ENCODE measurements around the gene MOG. TPM values are rescaled to one million over a fixed set of nuclear protein-coding genes. Genes with fewer than 3 reads are reported as not detected.

The MOG gene
- polyA plus RNA-seq, 2 of the 4 experiments (the other 2 are of a cell fraction), result not detected

DNA sequence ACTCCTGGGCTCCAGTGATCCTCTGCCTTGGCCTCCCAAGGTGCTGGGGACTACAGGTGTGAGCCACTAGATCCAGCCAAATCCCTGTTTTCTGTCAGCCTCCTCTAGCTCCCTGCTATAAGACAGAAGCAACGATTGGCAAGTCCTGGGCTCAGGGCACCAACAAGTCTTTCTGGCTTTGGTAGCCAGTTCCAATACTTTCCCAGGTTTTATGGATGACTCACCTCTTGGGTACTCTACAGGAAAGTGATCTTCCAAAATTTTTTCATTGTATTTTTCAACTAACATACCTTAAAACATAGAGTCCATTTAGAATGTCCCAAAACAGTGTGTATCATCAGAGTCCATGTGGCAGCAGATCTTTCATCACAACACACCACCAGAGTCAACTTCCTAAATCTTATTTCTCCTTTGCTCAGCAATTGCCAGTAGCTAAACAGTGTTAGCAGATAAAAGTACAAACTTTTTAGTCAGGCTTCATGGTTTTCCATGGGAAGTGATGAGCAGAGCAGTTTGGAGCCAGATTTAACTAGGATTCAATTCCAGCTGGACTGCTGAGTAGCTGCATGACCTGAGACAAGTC lies 37.2 kb upstream of the MOG start:
- no peak overlapping the region for H3K4me3 ChIP-seq
- H3K4me1 ChIP-seq, result no peaks in the 10 kb centered on the region
- ChIA-PET POLR2A (no interaction called here), CTCF (interaction anchor here (1.3 kb wide), 2 partner anchors 34 to 782 kb away, joined by 3 read pairs; no protein-coding TSS in a partner anchor)
- DNase-seq (ENCODE audit: low read depth in 1 of 2, low spot score in 1 of 2), result no peak
- FAIRE-seq, result no peak
- TF ChIP-seq FOSL2 (IDR thresholded peaks at IDR 0.05), result no peak
- 0 out of 2 replicates have a peak, but pooled peaks have one; percentile 11 for TF ChIP-seq FOSL2 (CRISPR knock-in tag; IDR thresholded peaks at IDR 0.05)
- no peak for TF ChIP-seq RNF2 (IDR thresholded peaks at IDR 0.05; ENCODE audit: borderline replicate concordance, low read depth)
- no peak overlapping the region for H3K4me2 ChIP-seq
- WGBS (ENCODE audit: missing lambda C conversion rate), result 92% methylated on average over 1 of the region's 1 CpG
- H3K9me3 ChIP-seq, result no peaks in the 10 kb centered on the region
- no peak for ATAC-seq
- no peak overlapping the region for H3K27ac ChIP-seq

DNA sequence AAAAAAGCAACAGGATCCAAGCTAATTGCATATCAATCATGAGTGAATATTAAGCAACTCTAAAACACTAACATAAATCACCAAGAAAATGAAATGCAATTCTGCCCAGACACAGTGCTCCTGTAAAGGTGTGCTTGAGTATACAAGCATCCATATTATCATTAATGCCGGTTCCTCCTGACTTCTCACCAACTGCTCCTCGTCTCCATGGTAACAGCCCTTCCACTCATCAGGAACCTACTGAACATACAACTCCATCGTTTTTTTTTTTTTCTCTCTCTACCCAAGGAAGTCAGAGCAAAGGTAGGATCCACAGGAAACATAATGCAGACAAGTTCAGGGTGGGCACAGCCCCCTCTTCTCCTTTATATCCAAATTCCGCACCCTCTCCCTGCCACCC lies 36.3 kb upstream of the MOG start:
- H3K27ac ChIP-seq, result no peak overlapping the region
- ChIA-PET CTCF (interaction anchor here (1.3 kb wide), 2 partner anchors 33 to 783 kb away, joined by 3 read pairs; no protein-coding TSS in a partner anchor), POLR2A (no interaction called here)
- ATAC-seq (no peak), DNase-seq (ENCODE audit: low read depth in 1 of 2, low spot score in 1 of 2) (no peak), FAIRE-seq (no peak)
- TF ChIP-seq, protein P1, sequence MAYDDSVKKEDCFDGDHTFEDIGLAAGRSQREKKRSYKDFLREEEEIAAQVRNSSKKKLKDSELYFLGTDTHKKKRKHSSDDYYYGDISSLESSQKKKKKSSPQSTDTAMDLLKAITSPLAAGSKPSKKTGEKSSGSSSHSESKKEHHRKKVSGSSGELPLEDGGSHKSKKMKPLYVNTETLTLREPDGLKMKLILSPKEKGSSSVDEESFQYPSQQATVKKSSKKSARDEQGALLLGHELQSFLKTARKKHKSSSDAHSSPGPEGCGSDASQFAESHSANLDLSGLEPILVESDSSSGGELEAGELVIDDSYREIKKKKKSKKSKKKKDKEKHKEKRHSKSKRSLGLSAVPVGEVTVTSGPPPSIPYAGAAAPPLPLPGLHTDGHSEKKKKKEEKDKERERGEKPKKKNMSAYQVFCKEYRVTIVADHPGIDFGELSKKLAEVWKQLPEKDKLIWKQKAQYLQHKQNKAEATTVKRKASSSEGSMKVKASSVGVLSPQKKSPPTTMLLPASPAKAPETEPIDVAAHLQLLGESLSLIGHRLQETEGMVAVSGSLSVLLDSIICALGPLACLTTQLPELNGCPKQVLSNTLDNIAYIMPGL (CRISPR knock-in tag; IDR thresholded peaks at IDR 0.05; ENCODE audit: borderline replicate concordance), result no peak
- TF ChIP-seq, protein P2, sequence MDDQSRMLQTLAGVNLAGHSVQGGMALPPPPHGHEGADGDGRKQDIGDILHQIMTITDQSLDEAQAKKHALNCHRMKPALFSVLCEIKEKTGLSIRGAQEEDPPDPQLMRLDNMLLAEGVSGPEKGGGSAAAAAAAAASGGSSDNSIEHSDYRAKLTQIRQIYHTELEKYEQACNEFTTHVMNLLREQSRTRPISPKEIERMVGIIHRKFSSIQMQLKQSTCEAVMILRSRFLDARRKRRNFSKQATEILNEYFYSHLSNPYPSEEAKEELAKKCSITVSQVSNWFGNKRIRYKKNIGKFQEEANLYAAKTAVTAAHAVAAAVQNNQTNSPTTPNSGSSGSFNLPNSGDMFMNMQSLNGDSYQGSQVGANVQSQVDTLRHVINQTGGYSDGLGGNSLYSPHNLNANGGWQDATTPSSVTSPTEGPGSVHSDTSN (IDR thresholded peaks at IDR 0.05), result no peak
- TF ChIP-seq ESRRA (IDR thresholded peaks at IDR 0.05; ENCODE audit: borderline replicate concordance, low read length), result no peak
- TF ChIP-seq, protein P3, sequence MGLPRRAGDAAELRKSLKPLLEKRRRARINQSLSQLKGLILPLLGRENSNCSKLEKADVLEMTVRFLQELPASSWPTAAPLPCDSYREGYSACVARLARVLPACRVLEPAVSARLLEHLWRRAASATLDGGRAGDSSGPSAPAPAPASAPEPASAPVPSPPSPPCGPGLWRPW (IDR thresholded peaks at IDR 0.05), result no peak
- TF ChIP-seq POLR2AphosphoS2 (conservative IDR thresholded peaks at IDR 0.05; ENCODE audit: low read length), result no peak
- no peak for TF ChIP-seq CHD2 (IDR thresholded peaks at IDR 0.05; ENCODE audit: low read length, partially characterized antibody)
- TF ChIP-seq ZFP36 (IDR thresholded peaks at IDR 0.05; ENCODE audit: borderline replicate concordance, partially characterized antibody), result no peak
- no peak for TF ChIP-seq ZNF302 (CRISPR knock-in tag; IDR thresholded peaks at IDR 0.05)
- no peak for TF ChIP-seq NPAS2 (CRISPR knock-in tag; IDR thresholded peaks at IDR 0.05; ENCODE audit: borderline replicate concordance)
- no peak for TF ChIP-seq EHMT2 (IDR thresholded peaks at IDR 0.05; ENCODE audit: low read depth)
- TF ChIP-seq HEYL (CRISPR knock-in tag; IDR thresholded peaks at IDR 0.05), result no peak
- no peak for TF ChIP-seq NFE2L2 (conservative IDR thresholded peaks at IDR 0.05; ENCODE audit: low read length)
- no peak for TF ChIP-seq JUNB (IDR thresholded peaks at IDR 0.05)
- TF ChIP-seq ZC3H11A (IDR thresholded peaks at IDR 0.05), result no peak
- TF ChIP-seq FOXS1 (CRISPR knock-in tag; IDR thresholded peaks at IDR 0.05), result no peak
- TF ChIP-seq GATA3 (IDR thresholded peaks at IDR 0.05; ENCODE audit: borderline replicate concordance), result no peak
- WGBS (ENCODE audit: missing lambda C conversion rate), result 76% methylated on average over 4 of the region's 4 CpGs
- no peak overlapping the region for H3K4me2 ChIP-seq
- no peaks in the 10 kb centered on the region for H3K4me1 ChIP-seq
- no peaks in the 10 kb centered on the region for H3K9me3 ChIP-seq
- H3K4me3 ChIP-seq, result no peak overlapping the region

DNA sequence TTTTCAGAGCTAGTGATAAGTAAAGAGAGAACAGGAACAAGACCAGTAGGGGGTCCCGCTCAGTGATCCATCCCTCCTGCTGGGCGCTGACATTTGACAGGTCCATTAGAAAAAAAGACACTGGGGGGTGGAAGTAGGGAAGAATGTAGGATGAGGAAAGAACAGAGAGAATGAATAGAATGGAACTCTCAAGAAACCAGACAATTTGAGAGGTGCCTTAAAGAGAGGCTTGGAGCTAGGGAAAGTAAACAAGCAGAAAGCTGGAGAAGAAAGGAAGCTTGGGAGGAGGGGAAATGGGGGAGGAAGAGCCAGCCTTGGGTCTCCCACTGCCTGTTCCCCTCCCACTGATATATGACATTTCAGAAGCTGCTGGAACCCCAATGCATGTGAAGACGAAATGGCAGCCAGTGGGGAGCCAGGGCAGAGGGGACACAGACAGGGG lies 32.4 kb upstream of the MOG start:
- POLR2A ChIA-PET, result interaction anchor here (0.7 kb wide), 1 partner anchor 8 kb away, joined by 3 read pairs; the partner anchor contains the start of gene GABBR1
- no peak overlapping the region for H3K4me2 ChIP-seq
- no peak for FAIRE-seq
- DNase-seq (ENCODE audit: low read depth in 1 of 2, low spot score in 1 of 2), result no peak
- CTCF ChIA-PET, result interaction anchor here (1.4 kb wide), 1 partner anchor 29 kb away, joined by 4 read pairs; no protein-coding TSS in a partner anchor
- 74% methylated on average over 3 of the region's 3 CpGs for WGBS (ENCODE audit: missing lambda C conversion rate)
- no peak overlapping the region for H3K4me3 ChIP-seq
- no peak overlapping the region for H3K27ac ChIP-seq
- no peaks in the 10 kb centered on the region for H3K9me3 ChIP-seq
- TF ChIP-seq MAFK (IDR thresholded peaks at IDR 0.05; ENCODE audit: partially characterized antibody), result no peak
- TF ChIP-seq GATA3 (IDR thresholded peaks at IDR 0.05; ENCODE audit: borderline replicate concordance), result no peak
- no peak for TF ChIP-seq FOSL2 (IDR thresholded peaks at IDR 0.05)
- no peak for TF ChIP-seq FOSL2 (CRISPR knock-in tag; IDR thresholded peaks at IDR 0.05)
- TF ChIP-seq, protein P1 (CRISPR knock-in tag; IDR thresholded peaks at IDR 0.05; ENCODE audit: borderline replicate concordance), result no peak
- no peak for TF ChIP-seq HOXA7 (CRISPR knock-in tag; IDR thresholded peaks at IDR 0.05)
- ATAC-seq, result no peak
- peaks cover 6% of the 10 kb centered on the region; the same call in 2 of the 3 replicates for H3K4me1 ChIP-seq
